ENCODE measurements around the gene GNGT1. TPM values are rescaled to one million over a fixed set of nuclear protein-coding genes. Genes with fewer than 3 reads are reported as not detected.
A peak's percentile ranks its signal among the peaks of the same experiment; 100 is the strongest.

The GNGT1 gene
- polyA plus RNA-seq, 1 of the 3 experiments (the other 2 are of a cell fraction): 0.15 TPM

- no peaks in the 10 kb centered on the region for H4K20me1 ChIP-seq (ENCODE audit: insufficient read depth)
- H3K4me2 ChIP-seq: no peak overlapping the region
- H3K79me2 ChIP-seq (ENCODE audit: insufficient read depth): no peaks in the 10 kb centered on the region
- no peak for TF ChIP-seq FOXJ3 (CRISPR knock-in tag; IDR thresholded peaks at IDR 0.05)
- TF ChIP-seq EP300 (IDR thresholded peaks at IDR 0.05; ENCODE audit: borderline replicate concordance in 1 of 2, low read depth in 1 of 2, low read length in 1 of 2): no peak
- TF ChIP-seq RAD21 (IDR thresholded peaks at IDR 0.05; ENCODE audit: low read length): no peak
- TF ChIP-seq EZH2phosphoT487 (IDR thresholded peaks at IDR 0.05; ENCODE audit: borderline replicate concordance, low read depth): no peak
- no peak for TF ChIP-seq GATA2 (CRISPR knock-in tag; IDR thresholded peaks at IDR 0.05)
- no peak for TF ChIP-seq POLR2AphosphoS5 (IDR thresholded peaks at IDR 0.05; ENCODE audit: low read depth, low read length)
- H3K9me3 ChIP-seq: no peaks in the 10 kb centered on the region
- H3F3A ChIP-seq (replicated peaks; ENCODE audit: insufficient read depth): no peaks in the 10 kb centered on the region
- CTCF ChIA-PET: no interaction called here
- no peaks in the 10 kb centered on the region for H3K27me3 ChIP-seq (ENCODE audit: insufficient read depth)
- peaks cover 0 to 3% of the 10 kb centered on the region in 2 experiments; a peak in 2 of 4 replicates for H3K4me1 ChIP-seq (ENCODE audit: control insufficient read depth in 1 of 2, insufficient read depth in 2 of 2, low read depth in 1 of 2, low read length in 1 of 2)
- DNase-seq: no peak
- H3K27ac ChIP-seq (ENCODE audit: low read depth in 2 of 2, low read length in 1 of 2): no peak overlapping the region
- no peak overlapping the region for H2AFZ ChIP-seq (ENCODE audit: low read depth)
- 90% methylated on average over 1 of the region's 1 CpG for WGBS (ENCODE audit: low lambda C conversion rate)
- no peaks in the 10 kb centered on the region for H3K9me2 ChIP-seq
- POLR2A ChIA-PET: no interaction called here
- no peak overlapping the region for H3K9ac ChIP-seq
- no peak overlapping the region for H3K4me3 ChIP-seq (ENCODE audit: low read depth in 2 of 2, low read length in 1 of 2)
- no peaks in the 10 kb centered on the region for H3K36me3 ChIP-seq (replicated peaks in 1 of 2; ENCODE audit: control insufficient read depth in 1 of 2, insufficient read depth in 2 of 2, low read length in 1 of 2)
These were observed 31.5 kb downstream of the GNGT1 start for GRCh38 chr7:93937818-93938217.

DNA sequence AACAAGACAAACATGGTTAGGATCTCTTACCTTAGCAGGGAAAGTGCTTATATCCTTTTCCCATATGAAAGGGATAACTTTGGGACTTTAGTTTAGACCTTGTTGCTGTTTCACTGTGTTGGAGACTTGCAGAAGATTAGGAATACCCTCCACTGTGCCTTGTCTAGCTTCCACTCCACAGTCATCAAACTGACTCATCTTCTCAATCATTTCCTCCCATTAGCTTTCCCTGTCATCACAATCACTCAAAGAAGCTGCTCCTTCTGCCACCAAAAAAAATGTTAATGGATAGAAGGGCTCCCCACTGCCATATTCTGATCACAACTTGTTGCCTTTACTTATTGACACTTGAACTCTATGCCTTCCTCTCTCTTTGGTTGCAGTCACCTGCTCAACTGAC lies 31.9 kb downstream of the GNGT1 start:
- no peak overlapping the region for H3K9ac ChIP-seq
- ChIA-PET POLR2A (no interaction called here), CTCF (no interaction called here)
- DNase-seq: no peak
- no peaks in the 10 kb centered on the region for H3K27me3 ChIP-seq (ENCODE audit: insufficient read depth)
- H3K4me2 ChIP-seq: no peak overlapping the region
- H3K4me1 ChIP-seq (ENCODE audit: control insufficient read depth in 1 of 2, insufficient read depth in 2 of 2, low read depth in 1 of 2, low read length in 1 of 2): peaks cover 0 to 3% of the 10 kb centered on the region in 2 experiments; a peak in 2 of 4 replicates
- TF ChIP-seq FOSL2 (IDR thresholded peaks at IDR 0.05; ENCODE audit: borderline replicate concordance, low read depth): no peak
- TF ChIP-seq, protein P1, sequence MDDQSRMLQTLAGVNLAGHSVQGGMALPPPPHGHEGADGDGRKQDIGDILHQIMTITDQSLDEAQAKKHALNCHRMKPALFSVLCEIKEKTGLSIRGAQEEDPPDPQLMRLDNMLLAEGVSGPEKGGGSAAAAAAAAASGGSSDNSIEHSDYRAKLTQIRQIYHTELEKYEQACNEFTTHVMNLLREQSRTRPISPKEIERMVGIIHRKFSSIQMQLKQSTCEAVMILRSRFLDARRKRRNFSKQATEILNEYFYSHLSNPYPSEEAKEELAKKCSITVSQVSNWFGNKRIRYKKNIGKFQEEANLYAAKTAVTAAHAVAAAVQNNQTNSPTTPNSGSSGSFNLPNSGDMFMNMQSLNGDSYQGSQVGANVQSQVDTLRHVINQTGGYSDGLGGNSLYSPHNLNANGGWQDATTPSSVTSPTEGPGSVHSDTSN (IDR thresholded peaks at IDR 0.05): peak; percentile 66
- H3F3A ChIP-seq (replicated peaks; ENCODE audit: insufficient read depth): no peaks in the 10 kb centered on the region
- H3K9me3 ChIP-seq: no peaks in the 10 kb centered on the region
- no peaks in the 10 kb centered on the region for H3K9me2 ChIP-seq
- no peak overlapping the region for H2AFZ ChIP-seq (ENCODE audit: low read depth)
- H3K27ac ChIP-seq (ENCODE audit: low read depth in 2 of 2, low read length in 1 of 2): no peak overlapping the region
- no peak overlapping the region for H3K4me3 ChIP-seq (ENCODE audit: low read depth in 2 of 2, low read length in 1 of 2)
- H4K20me1 ChIP-seq (ENCODE audit: insufficient read depth): no peaks in the 10 kb centered on the region
- no peaks in the 10 kb centered on the region for H3K79me2 ChIP-seq (ENCODE audit: insufficient read depth)
- H3K36me3 ChIP-seq (replicated peaks in 1 of 2; ENCODE audit: control insufficient read depth in 1 of 2, insufficient read depth in 2 of 2, low read length in 1 of 2): no peaks in the 10 kb centered on the region

DNA sequence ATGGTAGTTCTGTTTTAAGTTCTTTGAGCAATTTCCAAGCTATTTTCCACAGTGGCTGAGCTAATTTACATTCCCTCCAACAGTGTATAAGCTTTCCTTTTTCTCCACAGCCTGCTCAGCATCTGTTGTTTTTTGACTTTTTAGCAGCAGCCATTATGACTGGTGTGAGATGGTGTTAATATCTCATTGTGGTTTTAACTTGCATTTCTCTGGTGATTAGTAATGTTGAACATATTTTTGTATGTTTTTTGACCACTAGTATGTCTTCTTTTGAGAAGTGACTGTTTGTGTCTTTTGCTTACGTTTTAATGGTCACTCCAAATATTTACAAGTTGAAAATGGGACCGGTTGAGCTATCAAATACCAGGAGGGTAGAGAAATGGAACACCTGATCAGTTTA lies 35.6 kb downstream of the GNGT1 start:
- Histone ChIP-seq H3F3A (replicated peaks; ENCODE audit: insufficient read depth) (no peaks in the 10 kb centered on the region), H3K4me3 (ENCODE audit: low read depth in 2 of 2, low read length in 1 of 2) (no peak overlapping the region), H3K79me2 (ENCODE audit: insufficient read depth) (no peaks in the 10 kb centered on the region), H3K9me3 (no peaks in the 10 kb centered on the region), H4K20me1 (ENCODE audit: insufficient read depth) (no peaks in the 10 kb centered on the region), H3K27me3 (ENCODE audit: insufficient read depth) (no peaks in the 10 kb centered on the region), H2AFZ (ENCODE audit: low read depth) (no peak overlapping the region), H3K4me2 (no peak overlapping the region), H3K36me3 (replicated peaks in 1 of 2; ENCODE audit: control insufficient read depth in 1 of 2, insufficient read depth in 2 of 2, low read length in 1 of 2) (no peaks in the 10 kb centered on the region), H3K27ac (ENCODE audit: low read depth in 2 of 2, low read length in 1 of 2) (no peak overlapping the region), H3K4me1 (ENCODE audit: control insufficient read depth in 1 of 2, insufficient read depth in 2 of 2, low read depth in 1 of 2, low read length in 1 of 2) (peaks cover 4 to 18% of the 10 kb centered on the region in 2 experiments; a peak in 3 of 4 replicates), H3K9ac (no peak overlapping the region), H3K9me2 (no peaks in the 10 kb centered on the region)
- POLR2A ChIA-PET: no interaction called here
- WGBS (ENCODE audit: low lambda C conversion rate): 94% methylated on average over 2 of the region's 2 CpGs
- CTCF ChIA-PET: interaction anchor here (1.0 to 1.4 kb wide), 3 partner anchors 10 to 52 kb away, joined by 3 read pairs; no protein-coding TSS in a partner anchor
- DNase-seq: no peak
- TF ChIP-seq FOXM1 (IDR thresholded peaks at IDR 0.05; ENCODE audit: low read depth): no peak
- no peak for TF ChIP-seq CTCF (IDR thresholded peaks at IDR 0.05)
- no peak for TF ChIP-seq RCOR1 (IDR thresholded peaks at IDR 0.05; ENCODE audit: low read length)
- TF ChIP-seq CHD2 (IDR thresholded peaks at IDR 0.05; ENCODE audit: low read length, partially characterized antibody): no peak
- TF ChIP-seq JUND (IDR thresholded peaks at IDR 0.05): no peak
- TF ChIP-seq USF1 (IDR thresholded peaks at IDR 0.05; ENCODE audit: borderline replicate concordance, low read depth): no peak
- TF ChIP-seq SIN3A (IDR thresholded peaks at IDR 0.05; ENCODE audit: borderline replicate concordance, low read depth, low read length): no peak
- TF ChIP-seq MEF2A (IDR thresholded peaks at IDR 0.05; ENCODE audit: borderline replicate concordance, low read depth): no peak
- no peak for TF ChIP-seq EP300 (IDR thresholded peaks at IDR 0.05; ENCODE audit: borderline replicate concordance in 1 of 2, low read depth in 1 of 2, low read length in 1 of 2)
- TF ChIP-seq ELF1 (IDR thresholded peaks at IDR 0.05): no peak

Measured in SK-N-SH (cell line).